Suprapubic skin (tissue), 4 donors: ENCODE data around the gene ITPRIPL2.

ENCODE experiments used
- CTCF ChIP-seq, 2 donors: fragments of 200-600 bp in 1 of 2; fragments of 450-650 bp in 1 of 2; sonication (generic) in 1 of 2; IDR thresholded peaks; one replicate each; pipeline ENCODE4 v1.5.1; 2016 to 2019; ENCODE audit warnings: antibody characterized with exemption in 2 of 2, mild to moderate bottlenecking in 1 of 2, moderate library complexity in 1 of 2
- EP300 ChIP-seq: sonication (generic); formaldehyde crosslinking; IDR thresholded peaks from one replicate; pipeline ENCODE4 v1.6.1; 2017; ENCODE audit warnings: antibody characterized with exemption
- POLR2A ChIP-seq, 2 donors: fragments of 450-650 bp; IDR thresholded peaks; one replicate each; pipeline ENCODE4 v1.6.1; 2017; ENCODE audit warnings: antibody characterized with exemption in 2 of 2, mild to moderate bottlenecking in 2 of 2, moderate library complexity in 2 of 2
- POLR2AphosphoS5 ChIP-seq, 3 donors: sonication (generic); formaldehyde crosslinking; IDR thresholded peaks; one replicate each; pipeline ENCODE4 v1.6.1; 2017; ENCODE audit warnings: antibody characterized with exemption in 3 of 3

GRCh38 chr16:19084879-19085278 lies 28.9 kb upstream of the ITPRIPL2 start:
- no peak for TF ChIP-seq CTCF (IDR thresholded peaks at IDR 0.05)
- no peak for TF ChIP-seq POLR2A (IDR thresholded peaks at IDR 0.05)
- no peak for TF ChIP-seq POLR2AphosphoS5 (IDR thresholded peaks at IDR 0.05)
- TF ChIP-seq EP300: no peak
